HG03196 (cell line): Measurements from ENCODE around the gene BBS10.
"Not testable (repeated sequence)": the region's sequence is repeated elsewhere in the genome, so short reads cannot be mapped to it uniquely, and the experiment has no call there.

Experiments
- ATAC-seq: cut with Tn5 transposase; IDR thresholded peaks from one replicate; pipeline ENCODE4 v1.9.1; 2021; ENCODE audit not compliant: unreplicated experiment

Gene BBS10

GRCh38 chr12:76332606-76333005, 15.6 kb downstream of the BBS10 start:
- ATAC-seq: no peak

GRCh38 chr12:76329606-76330005, 18.6 kb downstream of the BBS10 start:
- ATAC-seq: no peak

DNA sequence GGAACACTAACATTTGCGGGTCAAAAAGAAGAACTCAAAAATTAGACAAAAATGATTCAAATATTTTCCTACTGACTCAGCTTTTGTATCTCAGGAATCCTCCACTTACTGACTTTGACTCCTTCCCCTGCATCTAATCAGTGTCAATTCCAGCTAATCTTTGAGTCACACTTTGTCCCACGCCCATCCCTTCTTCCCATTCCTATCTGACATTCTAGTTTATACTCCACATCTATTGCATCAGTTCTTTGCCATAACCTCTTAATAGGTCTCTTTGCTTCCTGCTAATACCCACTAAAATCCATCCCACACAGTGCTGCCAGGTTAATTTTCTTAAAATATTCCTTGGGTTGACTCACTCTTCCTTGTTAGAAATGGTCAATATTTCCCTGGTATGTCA, 19.1 kb downstream of the BBS10 start:
- ATAC-seq: no peak

DNA sequence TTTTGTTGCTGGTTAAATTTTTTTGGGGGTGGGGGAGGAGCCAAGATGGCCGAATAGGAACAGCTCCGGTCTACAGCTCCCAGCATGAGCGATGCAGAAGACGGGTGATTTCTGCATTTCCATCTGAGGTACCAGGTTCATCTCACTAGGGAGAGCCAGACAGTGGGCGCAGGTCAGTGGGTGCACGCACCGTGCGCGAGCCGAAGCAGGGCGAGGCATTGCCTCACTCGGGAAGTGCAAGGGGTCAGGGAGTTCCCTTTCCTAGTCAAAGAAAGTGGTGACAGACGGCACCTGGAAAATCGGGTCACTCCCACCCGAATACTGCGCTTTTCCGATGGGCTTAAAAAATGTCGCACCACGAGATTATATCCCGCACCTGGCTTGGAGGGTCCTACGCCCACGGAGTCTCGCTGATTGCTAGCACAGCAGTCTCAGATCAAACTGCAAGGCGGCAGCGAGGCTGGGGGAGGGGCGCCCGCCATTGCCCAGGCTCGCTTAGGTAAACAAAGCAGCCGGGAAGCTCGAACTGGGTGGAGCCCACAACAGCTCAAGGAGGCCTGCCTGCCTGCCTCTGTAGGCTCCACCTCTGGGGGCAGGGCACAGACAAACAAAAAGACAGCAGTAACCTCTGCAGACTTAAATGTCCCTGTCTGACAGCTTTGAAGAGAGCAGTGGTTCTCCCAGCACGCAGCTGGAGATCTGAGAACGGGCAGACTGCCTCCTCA, 28.5 kb downstream of the BBS10 start:
- not testable (repeated sequence) for ATAC-seq

- ATAC-seq: no peak
Measured at GRCh38 chr12:76318773-76319594, 29.2 kb downstream of the BBS10 start.

- no peak for ATAC-seq
Measured at GRCh38 chr12:76317976-76318375, 30.2 kb downstream of the BBS10 start.

DNA sequence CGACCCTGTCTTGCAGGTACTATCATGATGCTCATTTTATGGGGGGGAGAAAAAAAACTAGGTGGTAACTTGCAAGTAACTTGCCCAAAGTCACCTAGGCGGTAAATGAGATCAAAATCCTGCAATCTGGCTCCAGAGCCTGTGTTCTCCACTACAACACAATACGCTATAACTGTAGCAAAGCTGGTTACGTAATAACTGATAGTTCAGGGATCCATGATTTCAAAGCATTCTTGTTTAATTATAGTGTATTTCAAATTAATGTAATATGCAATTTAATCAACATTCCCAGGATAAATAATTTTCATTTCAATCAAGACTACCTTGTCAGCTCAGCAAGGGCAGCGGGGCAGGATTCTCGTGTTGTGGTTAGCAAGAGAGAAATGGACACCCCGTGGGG, 31.7 kb downstream of the BBS10 start:
- no peak for ATAC-seq

GRCh38 chr12:76313299-76313698, 34.9 kb downstream of the BBS10 start:
- ATAC-seq: no peak

- no peak for ATAC-seq
Measured at GRCh38 chr12:76312315-76312714, 35.9 kb downstream of the BBS10 start.

DNA sequence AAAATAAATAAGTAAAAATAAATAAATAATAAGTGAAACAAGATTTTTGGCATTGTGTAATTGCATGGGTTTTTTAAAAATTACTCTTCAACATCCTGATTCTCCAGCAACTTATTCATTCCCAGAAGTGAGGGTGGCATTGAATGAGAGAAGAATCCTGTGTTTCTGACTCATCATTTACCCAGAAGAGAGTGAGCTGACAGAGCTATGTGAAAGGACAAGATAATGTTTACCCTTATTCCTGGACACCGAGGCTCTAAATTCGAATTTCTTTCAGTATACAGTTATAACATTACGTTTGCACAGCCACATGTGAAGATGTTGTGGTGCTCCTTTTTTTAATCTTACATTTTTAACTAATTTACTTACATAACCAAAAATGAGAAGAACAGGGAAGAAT, 36.4 kb downstream of the BBS10 start:
- ATAC-seq: no peak

- ATAC-seq: no peak
Measured at GRCh38 chr12:76310110-76310509, 38.1 kb downstream of the BBS10 start.

GRCh38 chr12:76308866-76309265, 39.3 kb downstream of the BBS10 start:
- no peak for ATAC-seq

- ATAC-seq: no peak
Measured at GRCh38 chr12:76307083-76307482, 41.1 kb downstream of the BBS10 start.

- ATAC-seq: no peak
Measured at GRCh38 chr12:76303989-76304460, 44.2 kb downstream of the BBS10 start.

GRCh38 chr12:76303365-76303764, 44.9 kb downstream of the BBS10 start:
- ATAC-seq: no peak

GRCh38 chr12:76300297-76300665, 47.9 kb downstream of the BBS10 start:
- no peak for ATAC-seq

GRCh38 chr12:76299536-76300296, 48.5 kb downstream of the BBS10 start:
- no peak for ATAC-seq
